Fibroblast of skin of left quadriceps (primary cell): ENCODE measurements around the gene FAR1.

Experiments
- DNase-seq, 2 experiments: peaks; one replicate each; pipeline ENCODE4 v3.0.0-alpha.2; 2013; ENCODE audit warnings: low read depth in 2 of 2

Gene FAR1

DNA sequence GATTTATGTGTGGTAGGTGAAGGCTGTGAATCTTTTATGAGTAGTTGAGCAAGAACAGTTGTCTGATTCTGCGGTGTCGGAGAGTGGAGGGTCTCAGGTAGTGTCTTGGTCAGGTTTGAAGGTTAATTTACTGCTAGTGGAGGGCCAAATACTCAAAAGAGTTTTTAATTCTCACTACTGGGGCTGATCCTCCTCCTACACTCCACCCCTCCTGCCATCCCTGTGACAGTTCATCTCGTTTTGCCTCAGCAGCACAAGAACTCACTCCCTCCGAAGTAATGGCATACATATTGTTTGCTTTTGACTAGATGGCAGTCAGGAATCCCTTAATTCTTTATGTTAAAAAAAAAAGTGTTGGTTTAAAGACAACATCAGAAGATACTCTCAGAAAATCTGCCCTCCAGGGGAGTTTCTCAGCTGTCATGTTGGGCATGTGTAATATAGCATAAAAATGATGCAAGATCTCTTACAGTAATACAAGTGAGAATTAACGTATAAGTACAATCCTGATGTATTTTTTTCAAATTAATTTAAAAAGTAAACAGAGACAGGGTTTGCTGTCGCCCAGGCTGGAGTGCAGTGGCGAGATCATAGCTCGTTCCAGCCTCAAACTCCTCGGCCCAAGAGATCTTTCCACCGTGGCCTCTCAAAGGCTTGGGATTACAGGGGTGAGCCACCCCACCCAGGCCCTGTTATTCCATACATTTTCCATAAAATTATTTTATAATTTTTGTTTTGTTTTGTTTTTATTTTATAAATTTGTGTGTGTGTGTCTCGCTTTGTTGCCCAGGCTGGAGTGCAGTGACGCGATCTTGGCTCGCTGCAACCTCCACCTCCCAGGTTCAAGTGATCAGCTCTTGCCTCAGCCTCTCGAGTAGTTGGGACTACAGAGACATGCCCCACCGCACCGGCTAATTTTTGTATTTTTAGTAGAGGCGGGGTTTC, 1.3 kb downstream of the FAR1 start:
- DNase-seq = no peak

DNA sequence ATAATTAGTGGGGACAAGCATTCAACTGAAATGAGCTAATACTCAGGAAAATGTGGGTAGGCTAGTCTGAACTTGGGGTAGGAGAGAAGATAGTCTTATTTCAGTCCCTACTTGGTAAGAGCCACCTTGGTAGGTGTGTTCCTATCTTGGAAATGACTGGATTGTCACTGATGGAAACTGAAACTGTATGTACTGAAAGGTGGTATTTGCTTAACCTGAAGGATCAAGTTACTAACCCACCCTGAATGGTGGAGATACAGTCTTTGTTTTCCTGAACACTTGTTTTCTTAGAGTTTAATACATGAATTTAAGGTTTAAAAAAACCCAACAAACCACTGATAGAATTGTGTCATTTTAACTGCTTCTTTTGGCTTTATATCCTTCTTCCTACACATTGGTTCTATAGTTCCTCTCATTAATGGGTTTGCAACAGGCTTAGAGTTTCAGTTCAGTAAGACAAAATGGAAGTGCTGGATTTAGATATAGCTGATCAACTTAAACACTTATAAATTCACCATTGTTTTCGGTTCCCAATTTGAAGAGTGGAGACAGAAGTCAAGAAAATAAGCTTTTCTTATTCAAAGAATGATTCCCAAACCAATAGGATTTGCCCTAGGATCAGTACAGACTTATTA, 4.2 kb downstream of the FAR1 start:
- DNase-seq = no peak

DNA sequence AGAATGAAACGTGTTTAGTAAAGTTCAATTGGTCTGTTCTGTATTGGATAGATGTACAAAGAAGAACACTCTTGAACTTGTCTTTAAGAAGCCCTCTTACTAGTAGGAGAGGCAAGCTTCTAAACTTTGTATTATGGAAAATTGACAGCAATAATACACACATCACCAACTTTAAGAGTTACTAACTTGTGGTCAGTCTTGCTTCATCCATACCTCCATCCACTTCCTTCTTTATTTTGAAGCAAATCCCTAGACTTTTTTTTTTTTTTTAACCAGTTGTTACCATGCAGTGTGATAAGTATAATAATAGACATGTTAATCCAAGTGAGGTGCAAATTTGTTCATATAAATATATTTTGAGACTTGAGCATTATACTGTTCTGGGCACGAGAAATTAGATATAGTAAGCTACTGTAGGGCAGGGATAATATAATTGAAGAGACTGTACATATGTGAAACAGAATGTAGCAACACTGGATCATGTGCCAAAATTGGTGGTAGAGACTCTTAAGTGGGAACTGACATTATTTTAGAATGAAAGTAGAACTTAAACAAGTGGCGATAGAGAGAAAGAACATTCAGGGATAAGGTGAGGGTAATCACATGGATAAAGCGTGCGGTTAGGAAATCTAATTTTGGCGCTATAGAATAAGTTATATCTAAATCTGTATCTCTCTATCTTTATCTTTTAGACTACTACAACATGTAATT, 6.5 kb downstream of the FAR1 start:
- DNase-seq = no peak

DNA sequence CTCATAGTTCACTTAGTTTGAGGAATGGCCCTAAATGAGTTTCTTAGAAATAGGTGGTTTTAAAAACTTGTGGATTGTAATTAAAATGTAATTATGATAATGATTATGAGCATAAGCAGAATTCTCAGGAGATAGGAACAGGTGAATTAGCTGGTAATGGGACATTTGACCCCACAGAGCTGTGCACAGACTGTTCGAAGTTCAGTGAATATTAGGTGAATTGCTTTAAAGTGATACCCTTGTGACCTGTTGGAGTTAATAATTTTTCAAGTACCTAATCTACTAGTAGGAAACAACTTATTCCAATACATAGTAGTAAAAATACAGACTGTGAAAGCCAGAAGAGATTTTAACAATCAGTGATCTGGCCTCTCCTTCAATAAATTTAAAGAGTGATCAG, 8.1 kb downstream of the FAR1 start:
- DNase-seq = no peak

DNA sequence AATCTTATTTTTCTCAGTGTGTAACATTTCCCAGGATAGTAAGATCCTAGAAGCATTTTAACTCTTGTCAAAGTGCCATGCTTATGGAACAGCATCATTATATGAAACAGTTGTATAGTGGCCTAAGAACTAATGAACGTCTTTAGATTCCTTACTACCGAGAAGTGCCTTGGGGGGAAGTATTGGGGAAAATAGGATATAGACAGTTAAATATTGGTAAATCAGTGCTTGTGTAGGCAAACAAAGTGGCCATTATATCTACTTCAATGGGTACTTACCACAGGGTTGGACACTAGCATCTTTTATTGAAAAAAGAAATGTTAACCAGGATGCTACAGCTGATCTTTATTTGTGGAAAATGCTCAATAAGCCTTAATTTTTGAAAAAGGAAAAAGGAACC, 11.3 kb downstream of the FAR1 start:
- DNase-seq = no peak

DNA sequence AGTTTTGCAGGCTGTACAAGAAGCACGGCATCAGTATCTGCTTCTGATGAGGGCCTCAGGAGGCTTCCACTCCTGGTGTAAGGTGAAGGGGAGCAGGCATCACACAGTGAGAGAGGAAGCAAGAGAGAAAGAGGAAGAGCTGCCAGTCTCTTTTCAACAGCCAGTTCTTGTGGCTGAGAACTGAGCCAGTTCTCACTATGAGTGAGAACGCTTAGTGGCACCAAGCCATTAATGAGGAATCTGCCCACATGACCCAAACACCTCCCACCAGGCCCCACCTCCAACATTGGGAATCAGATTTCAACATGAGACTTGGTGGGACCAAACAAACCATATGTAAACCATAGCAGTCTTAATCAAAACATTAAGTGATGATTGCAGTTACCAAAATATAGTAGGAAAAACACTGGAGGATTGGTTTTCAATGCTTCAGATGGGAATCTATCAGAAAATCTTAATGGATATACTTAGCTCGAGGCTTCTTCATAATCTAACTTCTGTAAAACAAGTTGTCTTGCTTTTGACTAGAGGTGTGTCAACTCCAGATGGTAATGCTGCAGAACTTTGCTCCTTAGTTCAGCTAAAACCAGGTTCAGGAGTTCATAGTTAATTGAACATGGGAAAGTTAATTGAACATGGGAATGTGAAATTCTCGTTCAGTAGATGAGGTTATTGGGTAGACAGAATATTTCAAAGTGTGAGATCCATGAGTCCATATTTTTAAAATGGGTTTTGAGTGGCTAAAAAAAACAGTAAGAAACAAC, 12.2 kb downstream of the FAR1 start:
- no peak for DNase-seq

DNA sequence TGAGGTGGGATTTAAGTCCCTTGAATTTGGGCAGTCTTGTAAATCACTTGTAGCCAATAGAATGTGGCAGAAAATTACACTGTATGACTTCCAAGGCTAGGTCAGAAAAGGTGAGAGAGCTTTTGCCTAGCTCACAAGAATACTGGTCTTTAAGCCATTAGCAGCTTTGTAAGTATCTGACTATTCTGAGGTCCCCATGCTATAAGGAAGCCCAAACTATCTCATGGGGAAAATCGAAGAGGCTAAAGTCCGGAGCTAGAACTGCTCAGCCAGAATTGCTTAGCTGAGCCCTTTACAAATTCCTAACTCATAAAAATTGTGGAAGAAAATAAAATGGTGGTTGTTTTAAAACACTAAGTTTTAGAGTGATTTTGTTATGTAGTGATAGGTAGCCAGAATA, 13.0 kb downstream of the FAR1 start:
- no peak for DNase-seq

DNA sequence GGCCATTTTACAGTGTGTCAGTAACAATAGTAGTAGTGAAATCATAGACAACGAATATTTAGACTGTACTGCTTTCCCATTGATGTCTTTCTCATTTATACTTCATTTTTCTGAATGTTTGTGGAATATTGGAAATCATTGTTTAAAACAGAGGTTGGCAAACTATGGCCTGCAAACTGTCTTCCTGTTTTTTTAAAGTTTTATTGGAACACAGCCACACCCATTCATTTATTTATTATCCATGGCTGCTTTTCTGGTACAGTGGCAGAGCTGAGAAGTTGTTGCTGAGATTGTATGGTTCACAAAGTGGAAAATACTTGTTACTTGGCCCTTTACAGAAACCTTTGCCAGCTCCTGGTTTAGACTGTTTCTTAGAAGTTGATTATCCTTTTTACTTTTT, 13.7 kb downstream of the FAR1 start:
- DNase-seq = no peak

DNA sequence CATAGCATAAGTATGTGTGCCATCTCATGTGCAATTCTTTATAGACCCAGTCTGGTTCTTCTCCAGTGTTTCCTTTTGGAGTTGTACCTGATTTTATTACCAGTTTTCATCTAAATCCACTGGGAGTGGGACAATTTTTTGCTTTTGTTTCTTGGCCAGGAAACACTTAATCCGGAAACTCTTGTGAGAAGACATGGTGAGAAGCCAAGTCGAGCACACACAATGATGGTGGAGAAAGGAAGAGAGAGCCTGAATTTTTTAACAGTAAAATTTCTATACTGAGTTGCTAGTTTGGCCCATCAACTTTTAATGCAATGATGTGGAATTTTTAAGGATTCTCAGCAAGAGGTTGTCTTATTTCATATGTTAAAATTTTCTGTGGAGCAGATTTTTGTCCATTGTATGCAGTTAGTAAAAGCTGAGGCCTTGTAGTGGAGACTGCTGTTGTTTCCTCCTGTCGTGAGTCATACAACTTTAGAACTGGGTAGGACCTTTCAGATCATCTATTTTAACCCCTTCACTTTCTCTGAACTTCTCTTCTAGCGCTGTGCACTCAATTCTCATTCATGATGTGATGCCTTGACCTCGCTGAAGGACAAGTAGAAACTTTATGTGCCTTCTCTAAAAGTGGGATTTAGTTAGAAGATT, 17.1 kb downstream of the FAR1 start:
- no peak for DNase-seq

DNA sequence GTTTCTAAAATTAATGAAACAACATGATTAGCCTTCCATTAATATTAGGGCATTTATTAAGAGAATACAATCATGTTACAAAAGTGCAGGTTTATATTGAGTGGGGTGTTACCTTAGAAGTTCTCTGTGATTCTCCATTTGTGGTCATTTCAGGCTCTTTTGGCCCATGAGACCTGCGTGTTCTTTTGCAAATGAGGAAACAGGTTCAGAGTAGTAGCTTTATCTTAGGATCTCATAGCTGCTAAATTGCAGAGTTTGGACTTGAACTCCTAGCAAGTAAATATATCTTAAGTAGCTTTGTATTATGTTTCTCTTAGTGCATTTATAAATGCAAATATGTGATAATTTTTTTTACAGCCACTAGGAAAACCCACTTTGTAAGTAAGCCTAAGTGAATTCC, 18.3 kb downstream of the FAR1 start:
- DNase-seq = no peak

DNA sequence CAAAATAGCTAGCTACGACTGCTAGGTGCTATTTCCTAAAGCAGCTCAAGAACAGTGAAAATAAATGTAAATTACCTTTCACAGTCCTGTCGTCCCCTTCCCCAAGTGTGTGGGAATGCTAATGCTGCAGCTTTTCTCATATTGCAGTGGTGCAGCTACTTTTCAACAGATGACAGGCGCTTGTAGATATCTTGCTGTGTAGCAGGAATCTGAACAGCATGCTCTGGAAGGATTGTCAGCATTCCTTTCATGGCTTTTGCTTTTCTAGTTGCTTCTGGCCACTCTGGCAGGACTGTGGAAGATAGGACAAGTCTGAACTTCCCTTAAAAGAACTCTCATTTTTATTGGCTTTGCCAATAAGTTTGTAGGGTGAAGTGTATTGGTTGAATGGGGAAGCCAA, 18.8 kb downstream of the FAR1 start:
- DNase-seq = no peak

DNA sequence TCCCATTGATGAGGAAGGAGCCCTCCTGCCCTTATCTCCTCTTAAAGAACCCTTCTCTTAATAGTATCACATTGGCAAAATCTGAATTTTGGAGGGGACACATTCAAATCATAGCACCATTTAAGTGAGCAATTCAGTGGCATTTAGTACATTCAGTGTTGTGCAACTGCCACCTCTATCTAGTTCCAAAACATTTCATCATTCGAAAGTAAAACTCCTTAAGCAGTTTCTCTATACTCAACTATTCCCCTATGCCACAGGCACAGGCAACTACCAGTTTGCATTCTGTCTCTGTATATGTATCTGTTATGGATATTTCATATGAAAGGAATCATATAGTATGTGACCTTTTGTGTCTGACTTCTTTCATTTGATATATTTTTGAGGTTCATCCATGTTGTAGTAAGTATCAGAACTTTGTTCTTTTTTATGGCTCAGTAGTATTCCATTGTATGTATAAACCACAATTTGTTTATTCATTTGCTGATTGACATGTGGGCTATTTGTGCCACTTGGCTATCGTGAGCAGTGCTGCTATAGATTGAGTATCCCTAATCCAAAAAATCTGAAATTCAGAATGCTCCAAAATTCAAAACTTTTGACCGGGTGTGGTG, 22.9 kb downstream of the FAR1 start:
- DNase-seq = no peak

DNA sequence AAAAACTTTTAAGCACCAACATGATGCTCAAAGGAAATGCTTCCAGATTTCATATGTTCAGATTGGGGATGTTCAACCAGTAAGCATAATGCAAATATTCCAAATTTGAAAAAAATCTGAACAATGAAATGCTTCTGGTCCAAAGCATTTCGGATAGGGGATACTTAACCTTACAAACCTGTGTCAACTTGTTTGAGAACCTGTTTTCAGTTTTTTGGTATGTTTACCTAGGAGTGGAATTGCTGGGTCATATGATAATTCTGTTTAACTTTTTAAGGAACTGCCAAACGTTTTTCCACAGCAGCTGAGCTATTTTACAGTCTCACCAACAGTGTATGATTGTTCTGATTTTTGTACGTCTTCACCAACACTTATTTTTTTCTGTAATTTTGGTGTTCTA, 23.7 kb downstream of the FAR1 start:
- DNase-seq = no peak

DNA sequence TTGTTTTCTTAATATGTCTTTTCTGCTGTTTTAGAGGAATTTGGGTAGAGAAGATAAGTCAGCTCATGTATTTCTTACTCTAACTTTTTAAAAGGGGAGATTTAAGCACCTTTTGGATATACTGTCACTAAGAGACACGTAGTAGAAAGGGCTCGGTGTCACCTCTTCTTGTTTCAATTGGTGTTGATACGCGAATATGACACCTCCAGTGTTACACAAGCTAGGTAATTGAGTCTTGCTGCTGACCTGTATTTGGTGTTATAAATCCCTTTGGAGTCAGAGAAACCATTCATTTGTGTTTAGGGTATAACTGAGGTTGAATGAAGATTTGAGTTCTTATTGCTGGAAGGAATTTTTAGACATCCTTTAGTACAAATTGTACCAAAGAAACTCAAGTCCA, 25.6 kb downstream of the FAR1 start:
- DNase-seq = no peak

DNA sequence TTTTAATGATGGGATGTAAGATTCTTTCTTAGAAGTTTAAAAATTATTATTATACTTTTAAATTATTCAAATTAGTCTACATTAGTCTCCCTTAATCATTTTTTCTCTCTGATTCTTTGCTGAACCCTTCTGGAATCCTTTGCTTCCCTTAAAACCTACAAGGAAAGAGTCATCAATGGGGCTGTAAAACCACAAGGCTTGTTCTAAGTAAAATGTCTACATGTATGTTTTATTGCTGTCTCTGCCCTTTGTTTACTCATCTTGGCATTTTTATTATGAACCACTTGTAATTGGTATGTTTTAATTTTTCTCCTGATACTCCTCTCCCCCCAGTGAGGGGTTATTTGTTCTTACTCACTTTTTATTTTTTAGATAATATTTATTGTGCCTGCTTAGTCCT, 27.4 kb downstream of the FAR1 start:
- DNase-seq = no peak

DNA sequence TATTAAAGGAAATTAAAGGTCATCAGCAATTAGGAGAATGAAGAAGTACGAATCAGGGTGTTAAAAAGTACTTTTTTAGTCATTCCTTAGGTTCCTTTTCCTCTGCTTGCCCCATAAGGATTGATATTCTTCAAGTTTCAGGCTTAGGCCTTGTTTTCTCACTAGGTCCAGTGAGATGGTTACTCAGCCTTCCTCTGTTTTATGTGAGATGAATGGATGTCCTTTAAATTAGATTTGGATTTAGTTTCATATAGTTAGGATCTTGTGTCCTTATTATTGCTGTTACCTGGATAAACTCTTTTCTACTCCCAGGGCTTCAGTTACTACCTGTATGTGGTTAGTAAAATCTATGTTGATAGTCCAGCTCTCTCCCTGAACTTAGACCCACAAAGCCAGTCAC, 29.2 kb downstream of the FAR1 start:
- DNase-seq = no peak

DNA sequence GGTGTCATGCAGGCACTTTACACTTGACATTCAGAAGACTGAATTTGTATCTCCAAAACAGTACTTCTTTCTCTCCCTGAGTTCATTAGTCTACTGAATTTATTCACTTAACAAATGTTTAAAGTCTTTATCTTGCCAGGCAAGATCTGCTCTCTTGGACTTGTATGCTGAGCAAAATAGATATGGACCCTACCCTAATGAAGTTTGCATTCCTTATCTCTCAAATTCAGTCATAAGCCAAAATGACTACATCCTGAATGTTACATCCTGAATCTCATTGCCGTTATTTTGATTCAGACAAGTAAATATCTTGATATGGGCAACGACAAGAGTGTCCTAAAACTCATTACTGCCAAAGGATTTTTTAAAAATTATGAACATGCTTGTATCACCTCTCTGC, 29.7 kb downstream of the FAR1 start:
- no peak for DNase-seq

DNA sequence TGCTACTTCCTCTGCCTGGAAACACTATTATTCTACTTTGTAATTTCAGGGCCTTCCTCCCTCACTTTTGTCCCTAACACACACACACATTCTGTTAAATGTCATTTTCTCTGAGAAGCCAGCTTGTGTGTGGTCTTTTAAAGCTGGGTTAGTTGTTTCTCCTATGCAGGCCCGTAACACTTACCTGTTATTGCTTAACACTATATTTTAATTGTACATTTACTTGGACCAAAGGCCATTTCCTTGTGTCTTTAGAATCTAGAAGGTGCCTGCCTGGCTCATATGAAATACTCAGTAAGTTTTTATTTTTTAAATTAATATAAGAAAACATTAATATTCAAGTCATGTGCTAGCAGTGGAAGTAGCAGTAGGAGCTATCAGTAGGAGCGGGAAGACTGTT, 30.6 kb downstream of the FAR1 start:
- DNase-seq = no peak

DNA sequence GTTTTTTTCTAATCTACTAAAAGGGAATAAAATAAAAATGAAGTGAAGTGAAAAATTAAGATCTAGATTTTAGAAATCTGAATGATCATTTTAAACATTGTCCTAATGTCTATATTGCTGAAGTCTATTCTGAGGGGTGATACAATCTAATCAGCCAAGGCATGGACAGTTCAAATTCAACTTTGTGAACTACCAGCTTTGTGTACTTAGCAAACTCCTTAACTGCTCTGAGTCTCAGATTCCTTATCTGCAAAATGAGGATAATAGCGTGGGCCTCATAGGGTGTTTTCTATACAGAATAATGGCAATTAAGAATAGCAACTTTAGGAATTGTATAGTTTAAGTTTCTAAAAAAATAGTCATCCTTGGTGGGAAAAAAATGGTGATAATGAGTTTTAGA, 31.4 kb downstream of the FAR1 start:
- DNase-seq = no peak

DNA sequence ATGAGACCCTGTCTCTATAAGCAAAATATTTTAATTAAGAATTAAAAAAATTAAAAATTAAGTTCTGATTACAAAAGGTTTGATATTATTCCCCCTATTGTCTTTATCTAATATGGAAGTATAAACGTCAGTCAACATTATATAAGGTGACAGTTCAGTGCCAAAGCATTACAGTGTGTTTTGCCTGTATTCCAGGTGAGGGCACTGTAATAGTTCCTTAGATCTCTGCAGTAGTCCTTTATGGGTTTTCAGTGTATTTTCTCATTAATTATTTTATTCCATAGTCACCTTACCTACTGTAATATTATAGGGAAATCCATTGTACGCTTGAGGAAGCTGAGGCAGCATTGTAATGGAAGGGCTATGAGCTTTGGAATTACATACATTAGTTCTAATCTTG, 33.0 kb downstream of the FAR1 start:
- no peak for DNase-seq

DNA sequence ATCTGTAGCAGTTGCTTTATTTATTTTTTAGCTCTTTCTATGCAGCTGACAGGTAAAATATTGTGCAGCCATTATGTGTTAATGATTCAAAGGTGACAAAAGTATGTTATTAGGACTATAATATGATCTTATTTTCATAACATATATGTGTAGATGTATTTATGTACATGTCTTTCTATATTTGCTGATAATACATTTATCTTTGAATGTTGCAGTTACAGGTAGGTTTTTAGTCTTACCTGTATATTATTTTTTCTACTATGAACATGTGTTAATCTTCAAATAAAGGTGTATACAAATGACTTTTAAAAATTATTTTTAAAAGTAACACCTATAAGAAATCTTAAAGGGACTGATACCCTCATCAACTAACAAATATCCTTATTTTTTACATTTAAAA, 33.6 kb downstream of the FAR1 start:
- DNase-seq = no peak
